HG03103 (cell line): ENCODE data around the gene DBET.
"Not testable (repeated sequence)": the region's sequence is repeated elsewhere in the genome, so short reads cannot be mapped to it uniquely, and the experiment has no call there.

ENCODE experiments used
- ATAC-seq: cut with Tn5 transposase; IDR thresholded peaks from one replicate; pipeline ENCODE4 v1.9.1; 2021; ENCODE audit warnings: low read depth; ENCODE audit not compliant: unreplicated experiment

Gene DBET

DNA sequence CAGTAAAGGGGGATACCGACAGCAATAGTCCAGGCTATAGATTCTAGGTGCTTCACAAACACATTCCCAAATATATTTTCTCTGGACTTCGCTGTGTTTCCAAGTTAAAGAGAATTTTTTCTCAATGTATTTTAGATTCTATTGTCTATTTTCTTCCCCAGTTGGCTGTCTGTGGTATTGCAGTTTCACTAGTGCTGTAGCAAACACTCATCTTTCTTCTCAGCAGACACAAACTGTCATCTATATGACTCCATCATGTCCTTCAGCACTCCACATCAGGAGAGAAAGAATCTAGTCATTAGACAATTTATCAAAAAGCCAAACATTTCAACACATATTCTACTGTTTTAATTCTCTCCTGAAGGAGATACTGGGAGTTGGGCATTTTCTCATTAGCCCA is at the start of gene DBET:
Gene DBET (plus strand): TSS at position 161 of the 400 bp plus-strand sequence.
- ATAC-seq = not testable (repeated sequence)

GRCh38 chr4:190014771-190015537 is 49.3 kb upstream of the DBET start:
- ATAC-seq = no peak

GRCh38 chr4:190015538-190016368 is 48.5 kb upstream of the DBET start:
- no peak for ATAC-seq

GRCh38 chr4:190016369-190017289 is 47.7 kb upstream of the DBET start:
- ATAC-seq = no peak

GRCh38 chr4:190017357-190018200 is 46.7 kb upstream of the DBET start:
- ATAC-seq = no peak

- no peak for ATAC-seq
These were observed 45.9 kb upstream of the DBET start for GRCh38 chr4:190018201-190018920.

GRCh38 chr4:190019023-190019858 is 45.1 kb upstream of the DBET start:
- no peak for ATAC-seq

- ATAC-seq = not testable (repeated sequence)
These were observed 44.3 kb upstream of the DBET start for GRCh38 chr4:190019859-190020463.

- ATAC-seq = no peak
These were observed 43.2 kb upstream of the DBET start for GRCh38 chr4:190020790-190021717.

- ATAC-seq = not testable (repeated sequence)
These were observed 42.3 kb upstream of the DBET start for GRCh38 chr4:190021973-190022372.

- ATAC-seq = not testable (repeated sequence)
These were observed 41.6 kb upstream of the DBET start for GRCh38 chr4:190022614-190023281.

DNA sequence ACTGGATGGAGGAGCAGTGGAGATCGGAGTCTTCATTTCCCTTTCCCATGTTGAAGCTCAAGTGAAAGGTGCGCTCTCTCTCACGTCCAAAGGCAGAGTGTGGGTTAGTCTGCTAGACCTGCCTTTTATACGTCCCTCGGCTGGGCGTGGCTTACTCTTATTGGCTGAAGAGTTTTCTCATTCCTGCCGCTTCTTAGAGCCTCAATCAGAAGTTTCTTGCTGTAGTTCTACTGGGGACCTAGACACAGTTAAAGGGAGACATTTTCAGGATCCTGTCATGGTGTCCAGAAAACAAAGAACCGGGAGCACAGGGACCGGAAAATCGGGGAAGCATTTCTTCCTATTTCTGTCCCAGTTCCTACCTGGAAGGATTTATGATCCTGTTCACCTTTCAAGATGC is 37.1 kb upstream of the DBET start, which contains the start of gene FRG2:
Gene FRG2 (minus strand): TSS at position 101 of the 400 bp plus-strand sequence. CDS start 52 bp downstream, at position 49.
- not testable (repeated sequence) for ATAC-seq

GRCh38 chr4:190031264-190031663 is 33.0 kb upstream of the DBET start:
- not testable (repeated sequence) for ATAC-seq

- ATAC-seq = not testable (repeated sequence)
These were observed 26.5 kb upstream of the DBET start for GRCh38 chr4:190037704-190038388.

DNA sequence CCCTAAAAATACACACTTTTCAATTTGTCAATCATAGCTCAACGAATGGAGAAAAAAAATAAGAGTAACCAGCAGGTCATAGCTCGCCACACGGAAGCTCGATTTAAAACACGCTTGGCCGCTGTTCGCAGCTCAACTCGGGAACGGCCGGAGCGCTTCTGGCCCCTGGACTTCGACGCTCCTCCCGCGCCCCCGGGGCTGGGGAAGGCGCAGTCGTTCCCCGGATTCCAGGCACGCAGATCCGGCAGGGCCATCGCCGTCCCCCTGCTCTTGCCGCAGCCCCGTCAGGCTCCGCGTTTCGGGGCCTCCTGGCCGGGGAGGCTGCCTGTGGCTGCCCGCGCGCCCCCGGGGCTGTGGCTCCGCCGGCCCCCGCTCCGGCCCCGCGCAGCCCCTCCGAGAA is 23.4 kb upstream of the DBET start:
- ATAC-seq = not testable (repeated sequence)
